ENCODE measurements around the gene VSIG4. TPM values are rescaled to one million over a fixed set of nuclear protein-coding genes. Genes with fewer than 3 reads are reported as not detected.
"Not testable (repeated sequence)": the region's sequence is repeated elsewhere in the genome, so short reads cannot be mapped to it uniquely, and the experiment has no call there.

VSIG4 gene
- 10 to 100 TPM in 1 of 4 donors, 1 to 10 TPM in 3; 5.7 to 30.0 (median 7.2) TPM for polyA plus RNA-seq (ENCODE audit: insufficient read length in 4 of 4)

DNA sequence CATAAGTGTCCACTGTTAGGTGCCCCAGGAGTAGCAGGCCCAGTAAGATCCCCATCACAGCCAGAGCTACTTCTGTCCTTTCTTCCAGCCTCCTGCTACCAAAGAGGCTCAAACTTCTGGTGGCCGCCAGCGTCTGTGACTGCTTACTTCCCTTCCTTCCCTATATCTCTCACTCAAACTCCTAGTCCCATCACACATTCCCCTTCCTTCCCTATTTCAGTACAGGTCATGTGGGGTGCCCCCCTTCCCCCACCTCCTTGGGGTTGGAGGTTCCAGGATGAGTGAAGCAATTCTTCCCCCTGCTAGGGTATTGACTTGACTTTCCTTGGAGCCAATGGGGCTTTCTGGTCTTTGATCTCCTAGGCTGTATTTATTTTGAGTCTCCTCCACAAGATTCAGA is at the start of gene VSIG4:
Gene VSIG4, minus strand, starts transcription at position 137 of the 400 bp plus-strand sequence. Its CDS starts 82 bp downstream, at position 55.
- no peak for DNase-seq (ENCODE audit: low read depth in 4 of 4, low spot score in 3 of 4)

- DNase-seq (ENCODE audit: low read depth in 4 of 4, low spot score in 3 of 4): no peak
Observed at GRCh38 chrX:66076801-66077200, 36.9 kb upstream of the VSIG4 start.

- DNase-seq (ENCODE audit: low read depth in 4 of 4, low spot score in 3 of 4): no peak
Observed at GRCh38 chrX:66074920-66075879, 35.3 kb upstream of the VSIG4 start.

- DNase-seq (ENCODE audit: low read depth in 4 of 4, low spot score in 3 of 4): no peak
Observed at GRCh38 chrX:66071126-66071525, 31.2 kb upstream of the VSIG4 start.

DNA sequence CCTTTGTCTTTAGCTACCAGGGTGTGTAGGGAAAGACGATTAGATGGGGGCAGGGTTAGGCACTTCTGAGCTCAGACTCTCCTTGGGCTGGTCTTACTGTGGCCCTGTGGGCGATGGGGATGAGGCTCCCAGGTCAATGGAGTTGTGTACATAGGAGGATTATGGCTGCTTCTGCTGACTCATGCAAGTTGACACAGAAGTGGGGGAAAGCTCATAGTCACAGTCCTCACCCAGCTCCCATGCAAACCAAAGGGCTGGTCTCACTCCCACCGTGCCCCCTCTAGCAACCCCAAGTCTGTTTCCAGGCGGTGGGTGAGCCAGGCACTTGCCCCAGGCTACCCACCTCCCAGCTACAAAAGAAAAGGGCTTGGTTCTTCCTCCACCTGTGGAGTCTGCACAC is 24.4 kb upstream of the VSIG4 start:
- DNase-seq (ENCODE audit: low read depth in 4 of 4, low spot score in 3 of 4): no peak

GRCh38 chrX:66057019-66057418 is 17.1 kb upstream of the VSIG4 start:
- DNase-seq (ENCODE audit: low read depth in 4 of 4, low spot score in 3 of 4): not testable (repeated sequence)

GRCh38 chrX:66054978-66055377 is 15.1 kb upstream of the VSIG4 start:
- no peak for DNase-seq (ENCODE audit: low read depth in 4 of 4, low spot score in 3 of 4)

- DNase-seq (ENCODE audit: low read depth in 4 of 4, low spot score in 3 of 4): no peak
Observed at GRCh38 chrX:66053414-66053813, 13.5 kb upstream of the VSIG4 start.

DNA sequence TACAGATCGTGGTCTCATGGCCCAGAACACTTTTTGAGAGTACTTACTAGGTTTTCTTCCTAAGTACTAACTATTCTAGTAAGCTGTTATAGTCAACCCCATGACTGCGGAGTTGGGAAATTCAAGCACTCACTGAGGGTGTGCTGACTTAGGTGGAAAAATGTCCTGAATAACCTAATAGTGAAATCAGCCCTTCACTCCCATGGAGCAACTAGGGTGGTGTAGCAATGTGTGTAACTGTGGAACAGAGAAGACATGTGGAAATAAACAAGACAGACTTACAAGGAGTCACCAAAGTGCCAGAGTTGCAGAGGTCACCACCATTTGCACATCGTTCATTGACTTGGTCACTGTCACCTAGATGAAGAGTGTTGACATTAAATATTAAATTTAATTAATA is 12.1 kb upstream of the VSIG4 start:
- DNase-seq (ENCODE audit: low read depth in 4 of 4, low spot score in 3 of 4): no peak

DNA sequence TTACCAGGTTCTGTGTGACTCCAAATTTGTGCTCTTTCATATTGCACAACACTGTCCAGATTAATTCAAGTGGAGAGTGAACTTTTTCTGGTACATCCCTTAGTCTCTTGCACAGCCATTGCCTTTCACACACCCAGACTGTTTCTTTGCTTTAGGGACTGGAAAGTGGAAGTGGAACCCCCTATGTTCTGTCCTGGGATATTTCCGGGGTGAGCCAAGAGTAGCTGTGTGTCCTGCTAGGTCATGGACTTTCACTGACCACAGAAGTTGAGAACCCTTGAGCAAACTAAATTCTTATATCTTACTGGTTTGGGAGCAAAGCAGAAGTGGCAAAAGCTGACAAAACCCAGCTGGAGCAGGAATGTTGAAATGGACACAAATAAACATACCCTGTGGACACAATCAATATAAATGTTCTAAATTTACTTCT is 10.3 kb upstream of the VSIG4 start:
- DNase-seq (ENCODE audit: low read depth in 4 of 4, low spot score in 3 of 4): no peak

DNA sequence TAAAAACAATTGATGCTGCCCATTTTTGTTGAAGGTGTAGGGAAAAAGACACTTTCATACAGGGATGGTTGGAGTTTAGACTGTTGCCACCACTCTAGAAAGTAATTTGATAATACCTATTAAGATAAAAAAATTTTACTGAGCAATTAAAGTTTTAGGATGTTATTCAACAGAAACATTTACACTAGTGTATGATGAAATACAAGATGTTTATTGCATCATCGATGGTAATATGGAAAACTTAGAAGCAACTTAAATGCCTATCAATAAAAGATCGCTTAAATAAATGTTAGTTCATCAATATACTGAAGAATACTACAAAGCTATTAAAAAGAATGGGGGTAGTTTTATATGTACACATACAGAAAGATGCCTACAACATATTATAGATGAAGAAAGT is 9.2 kb upstream of the VSIG4 start:
- no peak for DNase-seq (ENCODE audit: low read depth in 4 of 4, low spot score in 3 of 4)

DNA sequence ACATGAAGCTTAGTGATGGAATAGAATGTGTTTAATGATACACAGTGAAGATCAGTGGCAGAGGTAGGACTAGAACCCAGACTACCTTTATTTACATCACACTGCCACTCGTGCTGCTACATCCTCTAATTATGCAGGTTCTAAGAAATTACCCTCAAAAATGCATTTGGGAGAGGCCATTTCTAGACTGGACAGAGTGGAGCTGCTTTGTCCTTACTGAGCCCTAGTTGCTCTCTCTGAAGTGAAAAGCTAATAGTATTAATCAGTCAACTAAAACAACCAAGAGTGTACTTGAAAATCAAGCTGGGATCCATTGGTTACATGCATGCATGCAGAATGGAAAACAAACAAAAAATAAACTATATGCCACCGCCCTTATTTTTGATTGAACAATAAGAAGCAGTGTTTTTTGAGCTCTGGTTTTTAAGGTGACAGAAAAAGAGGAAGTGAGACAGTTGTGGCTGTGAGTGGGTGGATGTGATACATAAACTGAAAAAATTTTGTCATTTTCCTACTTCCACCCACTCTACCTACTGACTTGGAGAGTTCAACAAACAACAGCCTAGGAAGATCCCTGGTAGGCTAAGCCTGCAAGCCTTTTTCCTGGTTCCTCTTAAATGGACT is 6.8 kb upstream of the VSIG4 start:
- no peak for DNase-seq (ENCODE audit: low read depth in 4 of 4, low spot score in 3 of 4)

GRCh38 chrX:66045894-66046293 is 6.0 kb upstream of the VSIG4 start:
- DNase-seq (ENCODE audit: low read depth in 4 of 4, low spot score in 3 of 4): no peak

GRCh38 chrX:66043584-66043983 is 3.7 kb upstream of the VSIG4 start:
- no peak for DNase-seq (ENCODE audit: low read depth in 4 of 4, low spot score in 3 of 4)

GRCh38 chrX:66042307-66043077 is 2.6 kb upstream of the VSIG4 start:
- no peak for DNase-seq (ENCODE audit: low read depth in 4 of 4, low spot score in 3 of 4)

DNA sequence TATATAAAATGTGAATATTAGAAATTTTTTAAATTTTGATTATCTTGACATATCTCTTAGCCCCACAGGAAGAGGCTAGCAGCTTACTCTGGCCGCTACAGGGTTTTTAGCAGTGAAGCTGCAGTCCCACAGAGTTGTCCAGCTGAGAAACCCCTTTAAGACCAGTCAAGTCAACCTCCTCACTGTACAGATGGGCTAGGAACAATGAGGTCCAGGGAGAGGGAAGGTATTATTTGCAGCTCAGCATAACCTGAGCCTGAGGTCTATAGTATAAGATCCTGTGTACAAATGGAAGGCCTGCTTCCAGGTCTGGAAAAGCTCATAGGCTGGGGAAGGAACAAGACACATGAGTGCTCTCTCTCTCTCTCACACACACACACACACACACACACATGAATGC is 1.8 kb downstream of the VSIG4 start:
- no peak for DNase-seq (ENCODE audit: low read depth in 4 of 4, low spot score in 3 of 4)

- no peak for DNase-seq (ENCODE audit: low read depth in 4 of 4, low spot score in 3 of 4)
Observed at GRCh38 chrX:66036231-66036630, 3.6 kb downstream of the VSIG4 start.

GRCh38 chrX:66035667-66036066 is 4.2 kb downstream of the VSIG4 start:
- no peak for DNase-seq (ENCODE audit: low read depth in 4 of 4, low spot score in 3 of 4)

DNA sequence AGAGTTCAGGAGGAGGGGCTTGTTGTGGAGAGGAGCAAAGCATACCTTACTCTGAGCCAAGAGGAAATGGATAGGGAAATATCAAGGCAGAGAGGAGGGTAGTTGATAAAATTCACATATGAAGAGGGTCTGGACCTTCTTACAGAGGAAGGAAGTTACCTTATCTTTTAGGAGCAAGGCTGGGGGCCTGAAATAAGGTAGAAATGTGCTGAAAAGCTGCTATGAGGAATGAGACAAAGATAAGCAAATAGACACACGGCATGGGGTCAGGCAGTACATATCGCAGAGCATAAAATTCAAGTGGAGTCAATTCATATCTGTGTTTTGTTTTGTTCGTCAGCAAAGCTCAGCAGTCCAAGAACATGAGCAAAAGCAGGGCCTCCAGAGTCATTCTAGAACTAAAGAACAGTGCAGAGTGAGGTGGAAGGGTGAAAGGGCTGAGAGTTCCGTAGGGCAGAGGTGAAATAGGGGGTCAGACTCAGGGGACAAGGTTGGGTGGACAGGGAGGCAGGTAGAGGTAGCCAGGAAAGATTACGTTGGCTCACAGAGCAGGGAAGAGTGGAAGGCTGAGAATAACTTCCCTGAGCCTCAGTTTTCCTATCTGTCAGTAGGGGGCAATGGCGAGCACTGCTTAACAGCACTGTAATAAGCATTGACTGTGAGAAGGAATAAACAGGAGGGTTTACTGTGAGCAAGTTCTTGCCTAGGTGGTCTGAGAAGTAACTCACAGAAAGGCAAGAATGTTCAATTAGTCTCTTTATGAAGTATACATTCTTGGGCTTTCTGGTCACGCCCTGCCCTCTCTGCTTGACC is 9.2 kb downstream of the VSIG4 start:
- no peak for DNase-seq (ENCODE audit: low read depth in 4 of 4, low spot score in 3 of 4)

- no peak for DNase-seq (ENCODE audit: low read depth in 4 of 4, low spot score in 3 of 4)
Observed at GRCh38 chrX:66028936-66029335, 10.9 kb downstream of the VSIG4 start.
